KOPT-K1 (cell line): ENCODE measurements around the gene PRKCZ.

ENCODE experiments used
- H3K27ac ChIP-seq: fragments of 200-600 bp; sonication (generic); 2 replicates; pipeline ENCODE4 v1.5.1; 2016; ENCODE audit warnings: antibody characterized with exemption, mild to moderate bottlenecking, low read depth, low read length; ENCODE audit not compliant: poor library complexity, severe bottlenecking
- H3K36me3 ChIP-seq: fragments of 200-600 bp; sonication (generic); 2 replicates; pipeline ENCODE4 v1.5.1; 2017; ENCODE audit warnings: antibody characterized with exemption, mild to moderate bottlenecking, low read length, moderate library complexity; ENCODE audit not compliant: insufficient read depth
- H3K9me3 ChIP-seq: fragments of 200-600 bp; sonication (generic); 2 replicates; pipeline ENCODE4 v1.5.1; 2017; ENCODE audit warnings: antibody characterized with exemption, low read length, mild to moderate bottlenecking; ENCODE audit not compliant: insufficient read depth, poor library complexity, severe bottlenecking

PRKCZ gene

DNA sequence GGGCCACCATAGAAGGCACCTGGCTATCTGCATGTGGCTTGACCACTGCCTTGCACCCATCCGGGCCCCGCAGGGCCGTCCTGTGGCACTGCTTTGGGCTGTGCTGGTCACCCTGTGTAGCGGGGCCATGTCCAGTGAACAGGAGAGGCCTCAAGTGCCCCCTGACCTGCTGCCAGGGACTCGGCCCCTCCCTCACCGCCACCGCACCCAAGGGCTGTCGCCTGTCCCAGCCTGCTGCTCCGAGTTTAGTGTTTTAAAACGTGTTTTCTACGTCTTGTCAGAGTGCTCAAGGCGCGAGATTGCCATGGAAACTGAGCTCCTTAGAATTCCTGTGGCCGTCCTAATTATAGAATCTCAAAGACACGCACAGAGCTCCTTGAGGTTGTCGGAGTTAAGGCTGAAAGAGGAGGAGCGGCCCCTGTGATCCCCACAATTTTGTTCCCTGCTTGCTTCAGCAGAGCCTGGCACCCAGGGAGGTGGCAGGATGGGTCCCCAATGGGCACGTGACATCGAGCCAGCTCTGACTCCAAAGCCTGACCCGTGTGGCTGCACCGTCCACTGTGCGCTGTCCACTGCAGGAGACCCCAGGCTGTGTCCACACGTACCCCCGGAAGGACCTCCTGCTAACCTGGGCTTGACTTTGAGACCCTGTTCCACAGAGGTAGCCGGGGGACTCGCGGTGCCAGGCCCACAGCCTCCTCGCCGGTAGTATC is 78.1 kb downstream of the PRKCZ start:
- H3K36me3 ChIP-seq = no peaks in the 10 kb centered on the region
- H3K27ac ChIP-seq = no peak overlapping the region
- no peaks in the 10 kb centered on the region for H3K9me3 ChIP-seq

GRCh38 chr1:2129256-2129943 is 79.2 kb downstream of the PRKCZ start:
- Histone ChIP-seq H3K27ac (no peak overlapping the region), H3K9me3 (no peaks in the 10 kb centered on the region)

DNA sequence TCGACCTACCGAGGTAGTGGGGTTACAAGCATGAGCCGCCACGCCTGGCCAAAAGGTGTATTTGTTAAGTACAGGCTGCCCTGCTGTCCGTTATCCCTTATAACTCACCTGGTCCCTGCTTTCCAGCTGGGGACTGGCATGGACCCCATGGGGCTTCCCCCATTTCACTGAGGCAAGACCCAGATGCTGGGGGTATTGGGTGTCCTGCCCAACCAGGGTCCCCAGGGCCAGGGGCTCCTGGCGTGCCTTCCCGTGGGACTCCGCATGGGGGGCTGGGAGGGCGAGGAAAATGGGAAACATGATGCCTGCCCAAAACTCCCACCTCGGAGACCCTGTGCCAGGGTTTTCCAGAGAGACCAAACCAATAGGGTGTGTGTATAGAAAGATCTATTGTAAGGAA is 79.9 kb downstream of the PRKCZ start:
- H3K36me3 ChIP-seq = no peaks in the 10 kb centered on the region
- H3K9me3 ChIP-seq = no peaks in the 10 kb centered on the region
- H3K27ac ChIP-seq = no peak overlapping the region

More at GRCh38 chr1:2129256-2129943, 79.2 kb downstream of the PRKCZ start:
- no peaks in the 10 kb centered on the region for H3K36me3 ChIP-seq

GRCh38 chr1:2130871-2131289 is 80.7 kb downstream of the PRKCZ start:
- H3K9me3 ChIP-seq = no peaks in the 10 kb centered on the region
- no peaks in the 10 kb centered on the region for H3K36me3 ChIP-seq
- no peak overlapping the region for H3K27ac ChIP-seq

GRCh38 chr1:2132222-2133038 is 82.2 kb downstream of the PRKCZ start:
- H3K36me3 ChIP-seq = no peaks in the 10 kb centered on the region
- no peaks in the 10 kb centered on the region for H3K9me3 ChIP-seq
- H3K27ac ChIP-seq = no peak overlapping the region

DNA sequence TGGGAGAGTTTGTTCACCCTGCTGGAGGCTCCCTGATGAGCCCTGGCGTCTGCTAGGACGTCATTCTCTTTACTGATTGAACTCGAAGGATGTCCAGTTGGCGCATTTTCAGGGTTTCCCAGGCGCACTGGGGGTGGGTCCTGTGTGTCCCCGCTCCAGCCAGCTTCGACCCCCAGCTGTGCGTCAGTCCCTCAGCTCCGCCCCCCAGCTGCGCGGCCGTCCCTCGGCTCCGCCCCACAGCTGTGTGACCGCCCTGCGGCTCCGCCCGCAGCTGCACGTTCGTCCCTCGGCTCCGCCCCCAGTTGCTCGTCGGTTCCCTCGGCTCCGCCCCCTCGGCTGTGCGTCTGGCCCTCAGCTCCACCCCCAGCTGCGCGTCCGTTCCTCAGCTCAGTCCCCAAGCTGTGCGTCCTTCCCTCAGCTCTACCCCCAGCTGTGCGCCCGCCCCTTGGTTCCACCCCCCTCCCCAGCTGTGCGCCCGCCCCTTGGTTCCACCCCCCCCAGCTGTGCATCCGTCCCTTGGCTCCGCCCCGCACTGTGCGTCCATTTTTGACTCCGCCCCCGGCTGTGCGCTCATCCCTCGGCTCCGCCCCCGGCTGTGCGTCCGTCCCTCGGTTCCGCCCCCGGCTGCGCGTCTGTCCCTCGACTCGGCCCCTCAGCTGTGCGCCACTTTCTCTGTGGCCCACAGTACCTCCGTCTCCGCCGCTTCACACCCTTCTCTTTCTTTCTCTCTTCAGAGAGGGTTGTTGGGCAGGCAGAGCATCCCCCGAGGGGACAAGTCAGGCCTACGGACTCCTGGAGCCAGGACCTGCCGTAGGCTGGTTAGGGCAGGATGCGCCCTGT is 83.0 kb downstream of the PRKCZ start:
- Histone ChIP-seq H3K9me3 (no peaks in the 10 kb centered on the region), H3K27ac (no peak overlapping the region)

DNA sequence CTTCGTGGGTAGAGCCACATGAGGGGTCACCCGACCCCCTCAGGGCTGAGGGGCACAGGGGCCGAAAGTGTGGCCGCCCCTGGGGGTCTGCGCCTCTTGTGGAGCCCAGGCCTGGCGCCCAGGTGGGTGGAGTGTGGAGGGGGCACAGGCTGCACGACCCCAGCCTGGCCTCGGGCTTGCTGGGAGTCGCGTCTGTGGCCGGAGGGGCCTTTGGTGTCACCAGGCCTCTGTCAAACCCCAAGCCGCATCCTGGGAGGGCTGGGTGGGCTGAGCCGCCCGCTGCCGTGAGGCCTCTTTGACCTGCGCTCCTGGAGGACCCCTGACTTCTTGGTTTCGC is 83.6 kb downstream of the PRKCZ start:
- Histone ChIP-seq H3K36me3 (no peaks in the 10 kb centered on the region), H3K27ac (no peak overlapping the region), H3K9me3 (no peaks in the 10 kb centered on the region)

More for the DNA sequence above, 83.0 kb downstream of the PRKCZ start:
- no peaks in the 10 kb centered on the region for H3K36me3 ChIP-seq

- Histone ChIP-seq H3K27ac (no peak overlapping the region), H3K9me3 (no peaks in the 10 kb centered on the region), H3K36me3 (no peaks in the 10 kb centered on the region)
These were observed 84.0 kb downstream of the PRKCZ start for GRCh38 chr1:2134266-2134620.

- Histone ChIP-seq H3K9me3 (no peaks in the 10 kb centered on the region), H3K27ac (no peak overlapping the region), H3K36me3 (no peaks in the 10 kb centered on the region)
These were observed 84.6 kb downstream of the PRKCZ start for GRCh38 chr1:2134621-2135307.

DNA sequence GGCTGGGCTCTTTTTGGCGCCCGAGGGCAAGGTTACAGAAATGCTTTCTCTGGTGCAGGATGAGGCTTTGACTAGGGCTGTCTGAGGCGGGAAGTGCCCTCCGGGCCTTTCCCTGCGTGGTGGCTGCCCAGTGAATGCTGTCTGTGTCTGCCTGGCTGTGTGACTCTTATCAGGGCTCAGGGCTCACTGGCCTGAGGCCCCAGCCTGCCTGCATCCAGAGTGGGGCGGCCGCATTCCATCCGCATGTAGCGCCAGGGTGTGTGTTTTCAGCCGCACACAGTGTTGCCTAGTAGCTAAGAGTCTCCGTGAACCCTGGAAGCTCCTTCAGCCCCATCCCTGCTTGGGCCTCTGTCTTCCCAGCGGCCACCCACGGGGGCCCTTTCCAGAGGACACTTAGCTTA is 85.2 kb downstream of the PRKCZ start:
- no peak overlapping the region for H3K27ac ChIP-seq
- no peaks in the 10 kb centered on the region for H3K36me3 ChIP-seq
- H3K9me3 ChIP-seq = no peaks in the 10 kb centered on the region

DNA sequence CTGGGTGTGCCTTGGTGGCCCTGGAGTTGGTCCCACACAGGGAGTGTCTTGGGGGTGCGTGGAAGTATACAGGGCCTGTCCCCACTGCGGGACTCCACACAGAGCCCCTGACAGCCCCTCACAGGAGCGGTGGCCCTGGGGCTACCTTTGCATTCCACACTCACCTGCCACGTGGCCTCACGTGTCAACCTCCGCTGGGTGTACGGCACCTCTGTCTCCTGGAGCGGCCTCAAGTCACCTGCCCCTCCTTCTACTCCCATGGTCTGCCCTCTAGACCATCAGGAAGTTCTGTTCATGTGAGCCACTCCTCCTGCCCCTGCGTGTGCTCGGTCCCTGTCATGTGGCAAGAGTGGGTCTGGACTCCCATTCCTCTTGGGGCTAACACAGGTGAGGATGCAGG is 85.7 kb downstream of the PRKCZ start:
- Histone ChIP-seq H3K27ac (no peak overlapping the region), H3K9me3 (no peaks in the 10 kb centered on the region), H3K36me3 (no peaks in the 10 kb centered on the region)

- H3K27ac ChIP-seq = no peak overlapping the region
- no peaks in the 10 kb centered on the region for H3K36me3 ChIP-seq
- H3K9me3 ChIP-seq = no peaks in the 10 kb centered on the region
These were observed 86.4 kb downstream of the PRKCZ start for GRCh38 chr1:2136386-2137235.

DNA sequence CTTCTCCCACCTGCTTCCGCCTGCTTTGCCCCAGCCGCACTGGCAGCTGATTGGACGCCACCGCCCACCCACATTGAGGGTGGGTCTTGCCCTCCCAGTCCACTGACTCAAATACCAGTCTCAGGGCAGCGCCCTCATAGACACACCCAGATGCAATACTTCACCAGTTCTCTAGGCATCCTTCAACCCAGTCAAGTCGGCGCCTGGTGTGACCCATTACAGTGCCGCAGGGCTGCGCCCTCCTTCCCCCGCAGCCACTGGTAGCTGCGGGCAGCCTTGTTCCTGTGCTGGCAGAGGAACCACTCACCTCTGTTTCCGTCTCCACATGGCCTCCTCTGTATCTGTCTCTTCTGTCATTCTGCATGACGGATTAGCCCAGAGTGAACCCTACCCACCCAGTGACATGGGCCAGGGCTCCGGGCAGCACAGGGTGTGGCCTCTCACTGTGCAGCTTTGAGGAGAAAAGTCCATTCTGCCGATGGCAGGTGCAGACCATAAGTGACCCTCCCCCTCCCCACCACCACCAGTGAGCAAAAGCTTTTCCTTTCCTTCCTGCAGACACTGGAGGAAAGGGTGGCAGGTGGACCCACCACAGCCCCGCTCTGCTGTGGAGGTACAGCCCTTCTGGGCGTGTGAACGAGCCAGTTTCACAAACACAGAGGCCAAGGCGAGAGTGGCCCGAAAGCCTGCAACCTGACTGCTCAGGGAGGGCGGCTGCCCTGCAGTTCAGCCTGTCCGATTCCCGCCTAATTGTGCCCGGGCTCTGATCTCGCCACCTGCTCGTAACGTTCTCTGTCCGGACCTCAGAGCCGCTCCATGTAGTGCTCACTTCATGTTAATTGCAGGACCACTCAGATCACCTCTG is 87.3 kb downstream of the PRKCZ start:
- Histone ChIP-seq H3K27ac (no peak overlapping the region), H3K36me3 (no peaks in the 10 kb centered on the region), H3K9me3 (no peaks in the 10 kb centered on the region)
